ENCODE data around the gene FOXE1.

GRCh38 chr9:97804059-97804365 lies 49.0 kb upstream of the FOXE1 start:
- TF ChIP-seq TCF7L2 (IDR thresholded peaks at IDR 0.05; ENCODE audit: low read depth, low read length) (no peak), CTCF (IDR thresholded peaks at IDR 0.05) (no peak)
